Loucy (cell line): ENCODE results near the gene CD300LG.

Source experiments
- CTCF ChIP-seq: fragments of 200-600 bp; sonication (generic); conservative IDR thresholded peaks from 2 replicates; pipeline ENCODE4 v1.5.1; 2014; ENCODE audit warnings: mild to moderate bottlenecking, antibody characterized with exemption, low read length
- EZH2phosphoT487 ChIP-seq: fragments of 200-600 bp; IDR thresholded peaks from 2 replicates; pipeline ENCODE4 v1.6.1; 2018; ENCODE audit warnings: antibody characterized with exemption, mild to moderate bottlenecking, moderate library complexity, borderline replicate concordance

DNA sequence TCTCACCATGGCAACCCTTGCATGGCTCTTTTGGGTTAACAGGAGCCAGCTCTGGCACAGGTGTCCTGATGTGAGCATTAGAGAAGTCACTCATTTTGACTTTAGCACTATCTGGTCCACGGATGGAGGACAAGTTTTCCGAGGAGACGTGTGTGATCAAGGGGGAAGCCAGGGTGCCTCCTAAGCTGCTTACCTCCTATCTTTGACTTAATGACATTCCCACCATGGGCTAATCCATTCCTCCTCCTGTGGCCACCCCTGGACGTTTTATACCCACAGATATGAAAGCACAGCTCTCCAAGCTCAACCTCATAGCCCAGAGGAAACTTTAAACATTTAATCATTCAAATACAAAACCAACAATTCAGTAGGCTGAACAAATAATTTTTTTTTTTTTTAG is 41.6 kb downstream of the CD300LG start:
- TF ChIP-seq CTCF, result no peak
- no peak for TF ChIP-seq EZH2phosphoT487
